HG02763 (cell line): ENCODE results near the gene PCDHGA4.
"Not testable (repeated sequence)": the region's sequence is repeated elsewhere in the genome, so short reads cannot be mapped to it uniquely, and the experiment has no call there.

Experiments
- ATAC-seq: cut with Tn5 transposase; IDR thresholded peaks from one replicate; pipeline ENCODE4 v1.9.1; 2021; ENCODE audit warnings: mild to moderate bottlenecking, moderate library complexity; ENCODE audit not compliant: unreplicated experiment

Gene PCDHGA4

DNA sequence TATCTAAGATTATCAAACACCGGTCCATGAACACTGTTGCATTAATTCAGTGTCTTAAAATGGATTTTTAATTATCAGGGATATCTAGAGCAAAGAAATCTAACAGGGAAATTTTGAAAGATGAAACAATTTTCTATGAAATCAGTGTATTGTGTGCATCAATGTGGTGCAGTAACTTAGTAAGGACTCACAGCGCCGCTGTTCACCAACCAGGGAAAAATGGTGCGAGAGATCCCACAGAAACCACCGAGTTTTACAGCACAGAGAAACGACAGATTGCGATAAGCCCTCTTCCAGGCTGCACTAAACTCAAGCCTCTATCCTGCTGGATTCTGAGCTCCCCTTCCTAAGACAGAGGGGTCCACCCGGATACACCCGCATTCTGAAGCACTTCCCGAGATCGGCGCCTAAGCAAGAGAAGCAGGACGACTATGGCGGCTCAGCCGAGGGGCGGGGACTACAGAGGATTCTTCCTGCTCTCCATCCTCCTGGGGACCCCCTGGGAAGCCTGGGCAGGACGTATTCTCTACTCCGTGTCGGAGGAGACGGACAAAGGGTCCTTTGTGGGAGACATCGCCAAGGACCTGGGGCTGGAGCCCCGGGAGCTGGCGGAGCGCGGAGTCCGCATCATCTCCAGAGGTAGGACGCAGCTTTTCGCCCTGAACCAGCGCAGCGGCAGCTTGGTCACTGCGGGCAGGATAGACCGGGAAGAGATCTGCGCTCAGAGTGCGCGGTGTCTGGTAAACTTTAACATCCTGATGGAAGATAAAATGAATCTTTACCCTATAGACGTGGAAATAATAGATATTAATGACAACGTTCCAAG lies 27.9 kb downstream of the PCDHGA4 start, which contains the start of gene PCDHGA7:
TSS of gene PCDHGA7 (plus strand) at position 274 of the 826 bp plus-strand sequence. CDS start at position 432, 158 bp downstream.
- ATAC-seq: no peak

DNA sequence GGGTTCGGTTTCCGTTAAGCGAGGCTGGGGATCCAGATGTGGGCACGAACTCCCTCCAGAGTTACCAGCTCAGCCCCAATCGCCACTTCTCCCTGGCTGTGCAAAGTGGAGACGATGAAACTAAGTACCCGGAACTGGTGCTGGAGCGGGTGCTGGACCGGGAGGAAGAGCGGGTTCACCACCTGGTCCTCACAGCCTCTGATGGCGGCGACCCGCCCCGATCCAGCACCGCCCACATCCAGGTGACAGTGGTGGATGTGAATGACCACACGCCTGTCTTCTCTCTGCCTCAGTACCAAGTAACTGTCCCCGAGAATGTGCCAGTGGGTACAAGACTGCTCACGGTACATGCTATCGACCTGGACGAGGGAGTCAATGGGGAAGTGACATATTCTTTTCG lies 28.5 kb downstream of the PCDHGA4 start:
- ATAC-seq: no peak

DNA sequence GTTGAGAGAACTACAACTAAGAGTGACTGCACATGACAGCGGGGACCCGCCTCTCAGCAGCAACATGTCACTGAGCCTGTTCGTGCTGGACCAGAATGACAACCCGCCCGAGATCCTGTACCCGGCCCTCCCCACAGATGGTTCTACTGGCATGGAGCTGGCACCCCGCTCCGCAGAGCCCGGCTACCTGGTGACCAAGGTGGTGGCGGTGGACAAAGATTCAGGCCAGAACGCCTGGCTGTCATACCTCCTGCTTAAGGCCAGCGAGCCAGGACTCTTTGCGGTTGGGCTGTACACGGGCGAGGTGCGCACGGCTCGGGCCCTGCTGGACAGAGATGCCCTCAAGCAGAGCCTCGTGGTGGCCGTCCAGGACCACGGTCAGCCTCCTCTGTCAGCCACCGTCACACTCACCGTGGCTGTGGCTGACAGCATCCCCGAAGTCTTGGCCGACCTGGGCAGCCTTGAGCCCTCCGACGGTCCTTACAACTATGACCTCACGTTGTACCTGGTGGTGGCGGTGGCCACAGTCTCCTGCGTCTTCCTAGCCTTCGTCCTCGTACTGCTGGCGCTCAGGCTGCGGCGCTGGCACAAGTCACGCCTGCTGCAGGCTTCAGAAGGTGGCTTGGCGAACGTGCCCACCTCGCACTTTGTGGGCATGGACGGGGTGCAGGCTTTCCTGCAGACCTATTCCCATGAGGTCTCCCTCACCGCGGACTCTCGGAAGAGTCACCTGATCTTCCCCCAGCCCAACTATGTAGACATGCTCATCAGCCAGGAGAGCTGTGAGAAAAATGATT lies 29.8 kb downstream of the PCDHGA4 start:
- ATAC-seq: no peak

DNA sequence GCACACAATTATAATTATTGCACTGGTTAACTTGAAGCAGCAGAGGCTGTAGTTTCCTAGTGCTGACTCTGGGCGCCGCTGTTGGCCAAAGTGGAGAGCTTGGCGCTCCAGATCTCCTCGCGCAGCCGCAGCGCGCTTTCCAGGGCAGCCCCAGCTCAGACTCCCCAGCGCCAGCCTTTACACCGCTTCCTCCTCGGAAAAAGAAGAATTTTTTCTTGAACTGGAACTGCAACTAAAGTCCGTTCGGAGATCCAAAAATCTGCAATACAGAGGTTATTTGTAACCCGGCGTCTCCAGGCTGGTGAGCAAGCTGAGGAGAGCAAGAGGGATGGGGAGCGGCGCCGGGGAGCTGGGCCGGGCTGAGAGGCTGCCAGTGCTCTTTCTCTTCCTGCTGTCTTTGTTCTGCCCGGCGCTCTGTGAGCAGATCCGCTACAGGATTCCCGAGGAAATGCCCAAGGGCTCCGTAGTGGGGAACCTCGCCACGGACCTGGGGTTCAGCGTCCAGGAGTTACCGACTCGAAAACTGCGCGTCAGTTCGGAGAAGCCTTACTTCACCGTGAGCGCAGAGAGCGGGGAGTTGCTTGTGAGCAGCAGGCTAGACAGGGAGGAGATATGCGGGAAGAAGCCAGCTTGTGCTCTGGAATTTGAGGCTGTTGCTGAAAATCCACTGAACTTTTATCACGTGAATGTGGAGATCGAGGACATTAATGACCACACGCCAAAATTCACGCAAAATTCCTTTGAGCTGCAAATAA lies 32.9 kb downstream of the PCDHGA4 start, which contains the start of gene PCDHGB4:
TSS of gene PCDHGB4 (plus strand) at position 142 of the 755 bp plus-strand sequence. CDS start at position 329, 187 bp downstream.
- peak; percentile 92 for ATAC-seq

DNA sequence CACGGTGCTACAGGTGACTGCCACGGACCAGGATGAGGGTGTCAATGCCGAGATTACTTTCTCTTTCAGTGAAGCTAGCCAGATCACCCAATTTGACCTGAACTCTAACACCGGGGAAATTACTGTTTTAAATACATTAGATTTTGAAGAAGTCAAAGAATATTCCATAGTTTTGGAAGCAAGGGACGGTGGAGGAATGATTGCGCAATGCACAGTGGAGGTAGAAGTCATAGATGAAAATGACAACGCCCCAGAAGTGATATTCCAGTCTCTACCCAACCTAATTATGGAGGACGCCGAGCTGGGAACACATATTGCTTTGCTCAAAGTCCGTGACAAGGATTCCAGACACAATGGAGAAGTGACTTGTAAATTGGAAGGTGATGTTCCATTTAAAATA lies 33.8 kb downstream of the PCDHGA4 start:
- no peak for ATAC-seq

GRCh38 chr5:141389153-141390042 lies 34.6 kb downstream of the PCDHGA4 start:
- no peak for ATAC-seq

GRCh38 chr5:141392429-141393198 lies 37.8 kb downstream of the PCDHGA4 start, which contains the start of gene PCDHGA8:
Gene PCDHGA8 (plus strand): TSS chr5:141392633. CDS start chr5:141392814, 181 bp downstream.
- ATAC-seq: no peak

GRCh38 chr5:141393267-141393666 lies 38.4 kb downstream of the PCDHGA4 start:
- no peak for ATAC-seq

GRCh38 chr5:141394401-141395187 lies 39.8 kb downstream of the PCDHGA4 start:
- not testable (repeated sequence) for ATAC-seq

DNA sequence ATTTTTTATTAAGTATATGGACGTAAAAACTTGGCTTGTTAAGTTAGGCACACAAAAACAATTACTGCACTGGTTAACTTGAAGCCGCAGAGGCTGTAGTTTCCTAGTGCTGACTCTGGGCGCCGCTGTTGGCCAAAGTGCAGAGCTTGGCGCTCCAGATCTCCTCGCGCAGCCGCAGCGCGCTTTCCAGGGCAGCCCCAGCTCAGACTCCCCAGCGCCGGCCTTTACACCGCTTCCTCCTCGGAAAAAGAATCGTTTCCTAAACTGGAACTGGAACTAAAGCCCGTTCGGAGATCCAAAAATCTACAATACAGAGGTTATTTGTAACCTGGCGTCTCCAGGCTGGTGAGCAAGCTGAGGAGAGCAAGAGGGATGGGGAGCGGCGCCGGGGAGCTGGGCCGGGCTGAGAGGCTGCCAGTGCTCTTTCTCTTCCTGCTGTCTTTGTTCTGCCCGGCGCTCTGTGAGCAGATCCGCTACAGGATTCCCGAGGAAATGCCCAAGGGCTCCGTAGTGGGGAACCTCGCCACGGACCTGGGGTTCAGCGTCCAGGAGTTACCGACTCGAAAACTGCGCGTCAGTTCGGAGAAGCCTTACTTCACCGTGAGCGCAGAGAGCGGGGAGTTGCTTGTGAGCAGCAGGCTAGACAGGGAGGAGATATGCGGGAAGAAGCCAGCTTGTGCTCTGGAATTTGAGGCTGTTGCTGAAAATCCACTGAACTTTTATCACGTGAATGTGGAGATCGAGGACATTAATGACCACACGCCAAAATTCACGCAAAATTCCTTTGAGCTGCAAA lies 43.1 kb downstream of the PCDHGA4 start, which contains the start of gene PCDHGB5:
TSS of gene PCDHGB5 (plus strand) at position 192 of the 796 bp plus-strand sequence. CDS start at position 373, 181 bp downstream.
- ATAC-seq: peak; percentile 98

DNA sequence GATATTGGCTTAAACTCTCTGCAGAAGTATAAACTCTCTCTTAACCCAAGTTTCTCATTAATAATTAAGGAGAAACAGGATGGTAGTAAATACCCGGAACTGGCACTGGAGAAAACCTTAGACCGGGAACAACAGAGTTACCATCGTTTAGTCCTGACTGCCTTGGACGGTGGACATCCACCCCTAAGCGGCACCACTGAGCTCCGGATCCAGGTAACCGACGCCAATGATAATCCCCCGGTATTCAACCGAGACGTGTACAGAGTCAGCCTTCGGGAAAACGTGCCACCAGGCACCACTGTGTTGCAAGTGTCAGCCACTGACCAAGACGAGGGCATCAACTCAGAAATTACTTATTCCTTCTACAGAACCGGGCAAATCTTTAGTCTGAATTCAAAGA lies 43.8 kb downstream of the PCDHGA4 start:
- ATAC-seq: no peak

DNA sequence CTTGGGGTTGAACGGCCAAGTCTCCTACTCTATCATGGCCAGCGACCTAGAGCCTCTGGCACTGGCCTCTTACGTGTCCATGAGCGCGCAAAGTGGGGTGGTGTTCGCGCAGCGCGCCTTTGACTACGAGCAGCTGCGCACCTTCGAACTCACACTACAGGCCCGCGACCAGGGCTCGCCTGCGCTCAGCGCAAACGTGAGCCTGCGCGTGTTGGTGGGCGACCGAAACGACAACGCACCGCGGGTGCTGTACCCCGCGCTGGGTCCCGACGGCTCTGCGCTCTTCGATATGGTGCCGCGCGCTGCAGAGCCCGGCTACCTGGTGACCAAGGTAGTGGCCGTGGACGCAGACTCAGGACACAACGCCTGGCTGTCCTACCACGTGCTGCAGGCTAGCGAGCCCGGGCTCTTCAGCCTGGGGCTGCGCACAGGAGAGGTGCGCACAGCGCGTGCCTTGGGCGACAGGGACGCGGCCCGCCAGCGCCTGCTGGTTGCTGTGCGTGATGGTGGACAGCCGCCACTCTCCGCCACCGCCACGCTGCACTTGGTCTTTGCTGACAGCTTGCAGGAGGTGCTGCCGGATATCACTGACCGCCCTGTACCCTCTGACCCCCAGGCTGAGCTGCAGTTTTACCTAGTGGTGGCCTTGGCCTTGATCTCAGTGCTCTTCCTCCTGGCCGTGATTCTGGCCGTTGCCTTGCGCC lies 44.9 kb downstream of the PCDHGA4 start:
- no peak for ATAC-seq

DNA sequence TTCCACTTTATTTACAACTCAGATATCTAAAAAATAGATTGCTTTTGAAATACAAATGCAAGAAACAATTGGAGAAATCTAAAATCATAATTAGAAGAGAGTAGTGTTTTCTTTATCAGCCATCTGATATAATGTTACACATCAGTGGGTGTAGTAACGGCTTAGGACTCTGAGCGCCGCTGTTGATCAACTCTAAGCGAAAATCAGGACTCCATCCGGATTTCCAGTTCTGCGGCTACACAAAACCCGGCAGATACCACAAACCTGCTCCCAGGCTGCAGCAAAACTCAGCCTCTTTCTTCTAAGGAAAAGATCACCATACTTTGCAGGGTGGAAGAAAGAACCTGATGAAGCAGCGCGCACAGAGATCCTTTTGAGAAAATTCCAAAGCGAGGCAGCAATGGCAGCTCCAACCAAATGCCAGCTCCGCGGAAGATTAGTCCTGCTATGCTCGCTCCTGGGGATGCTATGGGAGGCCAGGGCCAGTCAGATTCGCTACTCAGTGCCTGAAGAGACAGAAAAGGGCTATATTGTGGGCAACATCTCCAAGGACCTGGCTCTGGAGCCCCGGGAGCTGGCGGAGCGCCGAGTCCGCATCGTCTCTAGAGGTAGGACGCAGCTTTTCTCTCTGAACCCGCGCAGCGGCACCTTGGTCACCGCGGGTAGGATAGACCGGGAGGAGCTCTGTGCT lies 47.9 kb downstream of the PCDHGA4 start, which contains the start of gene PCDHGA9:
TSS of gene PCDHGA9 (plus strand) at position 226 of the 691 bp plus-strand sequence. CDS start at position 401, 175 bp downstream.
- no peak for ATAC-seq

DNA sequence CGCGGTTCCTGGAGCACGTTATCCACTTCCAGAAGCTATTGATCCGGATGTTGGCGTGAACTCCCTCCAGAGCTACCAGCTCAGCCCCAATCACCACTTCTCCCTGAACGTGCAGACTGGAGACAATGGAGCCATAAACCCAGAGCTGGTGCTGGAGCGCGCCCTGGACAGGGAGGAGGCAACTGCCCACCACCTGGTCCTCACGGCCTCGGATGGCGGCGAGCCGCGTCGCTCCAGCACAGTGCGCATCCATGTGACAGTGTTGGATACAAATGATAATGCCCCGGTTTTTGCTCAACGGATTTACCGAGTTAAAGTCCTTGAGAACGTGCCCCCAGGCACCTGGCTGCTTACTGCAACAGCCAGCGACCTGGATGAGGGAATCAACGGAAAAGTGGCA lies 48.6 kb downstream of the PCDHGA4 start:
- ATAC-seq: no peak
